Transverse colon (tissue), 4 donors: ENCODE measurements around the gene SLC6A11. TPM values are rescaled to one million over a fixed set of nuclear protein-coding genes. Genes with fewer than 3 reads are reported as not detected.

Experiments used
- DNase-seq: peaks from one replicate; pipeline ENCODE4 v3.0.0-alpha.2; 2019
- H3K27ac ChIP-seq, 4 donors: fragments of 200-600 bp; sonication (generic); 2 replicates each; pipeline ENCODE4 v1.5.1; 2016 to 2018; ENCODE audit warnings: inconsistent platforms in 4 of 4
- H3K27me3 ChIP-seq: fragments of 200-600 bp; sonication (generic); 2 replicates; pipeline ENCODE4 v1.5.1; 2017; ENCODE audit warnings: inconsistent platforms
- H3K36me3 ChIP-seq, 4 donors: fragments of 200-600 bp; sonication (generic); 2 replicates each; pipeline ENCODE4 v1.5.1; 2017 to 2019; ENCODE audit warnings: inconsistent platforms in 4 of 4
- H3K4me1 ChIP-seq, 4 donors: fragments of 200-600 bp; sonication (generic); 2 replicates each; pipeline ENCODE4 v1.5.1; 2017 to 2020; ENCODE audit warnings: inconsistent platforms in 4 of 4
- H3K4me3 ChIP-seq, 4 donors: fragments of 200-600 bp; sonication (generic); 1 replicate in 1 of 4; 2 replicates in 3 of 4; pipeline versions ENCODE4 v1.5.1 to v1.6.1; 2017 to 2019; ENCODE audit warnings: inconsistent platforms in 4 of 4
- H3K9me3 ChIP-seq, 2 donors: fragments of 200-600 bp; sonication (generic); 2 replicates each; pipeline ENCODE4 v1.5.1; 2017 to 2019; ENCODE audit warnings: inconsistent platforms in 2 of 2
- EP300 ChIP-seq: sonication (generic); formaldehyde crosslinking; IDR thresholded peaks from one replicate; pipeline ENCODE4 v1.6.1; 2017; ENCODE audit warnings: antibody characterized with exemption, low read depth
- POLR2A ChIP-seq: fragments of 450-650 bp; IDR thresholded peaks from one replicate; pipeline ENCODE4 v1.6.1; 2016; ENCODE audit warnings: antibody characterized with exemption, mild to moderate bottlenecking, moderate library complexity
- POLR2AphosphoS5 ChIP-seq, 3 donors: sonication (generic); formaldehyde crosslinking; IDR thresholded peaks; one replicate each; pipeline ENCODE4 v1.6.1; 2016; ENCODE audit warnings: antibody characterized with exemption in 3 of 3
- WGBS, 2 donors: methylation state at CpG; one replicate each; pipeline ENCODE4 v1.1.5; 2018; ENCODE audit warnings: low coverage in 1 of 2; 5-methylcytosine and 5-hydroxymethylcytosine counted together
- in situ Hi-C, 4 donors: fragments of 200-750 bp; cut with MboI; loops; one replicate each; pipeline versions ENCODE4 v1.15.0 to v1.15.1; 2017; ENCODE audit warnings: low sequenced_read_pairs in 3 of 4, low pct_ligation_motif_present in 1 of 4, low pct_unique_long_range_greater_than_20kb in 1 of 4
- intact Hi-C: fragments of 100-400 bp; cut with DNase I; formaldehyde crosslinking; loops from one replicate; pipeline ENCODE4 v1.15.1; 2023; ENCODE audit warnings: low total_unique reads
- total RNA-seq, 4 donors: library from RNA; depleted of rRNA; stranded (reverse); fragments of >200 nt; gene quantifications; one replicate each; pipeline ENCODE4 v1.1.0, GENCODE V29; 2016
- TF ChIP-seq, protein P1 (sequence below), 5 experiments: fragments of 200-600 bp in 3 of 5; fragments of 450-650 bp in 2 of 5; sonication (generic) in 3 of 5; IDR thresholded peaks; 1 replicate in 2 of 5; 2 replicates in 3 of 5; pipeline ENCODE4 v1.5.1; 2016 to 2017; ENCODE audit warnings: antibody characterized with exemption in 5 of 5, inconsistent platforms in 3 of 5, mild to moderate bottlenecking in 2 of 5, moderate library complexity in 1 of 5

SLC6A11 gene
- total RNA-seq, 4 donors from 2014 or later, result not detected

DNA sequence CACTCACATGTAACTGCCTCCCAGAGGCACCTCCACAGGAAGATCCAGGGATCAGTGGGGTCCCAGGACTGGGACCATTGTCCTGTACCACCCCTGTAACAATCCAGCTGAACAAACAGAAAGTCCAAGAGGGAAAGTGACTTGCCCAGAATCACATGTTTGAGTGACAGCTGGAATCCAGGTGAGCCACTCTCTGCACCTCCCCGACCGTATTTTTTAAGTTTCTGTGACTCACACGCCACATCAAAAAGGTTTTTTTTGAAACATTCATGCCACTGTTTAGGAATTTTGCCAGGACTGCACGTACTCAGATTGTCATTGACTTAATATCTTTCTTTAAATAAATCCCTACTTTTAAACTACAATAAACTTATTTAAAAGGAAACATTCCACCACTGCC is 166.8 kb downstream of the SLC6A11 start:
- Histone ChIP-seq H3K9me3 (no peaks in the 10 kb centered on the region), H3K4me1 (peaks cover 0 to 8% (median 0%) of the 10 kb centered on the region in 4 donors), H3K4me3 (no peak overlapping the region), H3K27me3 (no peaks in the 10 kb centered on the region), H3K36me3 (no peaks in the 10 kb centered on the region), H3K27ac (no peak overlapping the region)
- DNase-seq, result no peak
- in situ Hi-C loops (no loop called here), intact Hi-C loops (no loop called here)
- no peak for TF ChIP-seq POLR2AphosphoS5 (IDR thresholded peaks at IDR 0.05)
- TF ChIP-seq EP300, result no peak
- no peak for TF ChIP-seq POLR2A
- TF ChIP-seq, protein P1, sequence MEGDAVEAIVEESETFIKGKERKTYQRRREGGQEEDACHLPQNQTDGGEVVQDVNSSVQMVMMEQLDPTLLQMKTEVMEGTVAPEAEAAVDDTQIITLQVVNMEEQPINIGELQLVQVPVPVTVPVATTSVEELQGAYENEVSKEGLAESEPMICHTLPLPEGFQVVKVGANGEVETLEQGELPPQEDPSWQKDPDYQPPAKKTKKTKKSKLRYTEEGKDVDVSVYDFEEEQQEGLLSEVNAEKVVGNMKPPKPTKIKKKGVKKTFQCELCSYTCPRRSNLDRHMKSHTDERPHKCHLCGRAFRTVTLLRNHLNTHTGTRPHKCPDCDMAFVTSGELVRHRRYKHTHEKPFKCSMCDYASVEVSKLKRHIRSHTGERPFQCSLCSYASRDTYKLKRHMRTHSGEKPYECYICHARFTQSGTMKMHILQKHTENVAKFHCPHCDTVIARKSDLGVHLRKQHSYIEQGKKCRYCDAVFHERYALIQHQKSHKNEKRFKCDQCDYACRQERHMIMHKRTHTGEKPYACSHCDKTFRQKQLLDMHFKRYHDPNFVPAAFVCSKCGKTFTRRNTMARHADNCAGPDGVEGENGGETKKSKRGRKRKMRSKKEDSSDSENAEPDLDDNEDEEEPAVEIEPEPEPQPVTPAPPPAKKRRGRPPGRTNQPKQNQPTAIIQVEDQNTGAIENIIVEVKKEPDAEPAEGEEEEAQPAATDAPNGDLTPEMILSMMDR (IDR thresholded peaks at IDR 0.05), result no peak
- WGBS, 2 donors, result 8 to 11% methylated on average over 1 to 4 of the region's 4 CpGs

DNA sequence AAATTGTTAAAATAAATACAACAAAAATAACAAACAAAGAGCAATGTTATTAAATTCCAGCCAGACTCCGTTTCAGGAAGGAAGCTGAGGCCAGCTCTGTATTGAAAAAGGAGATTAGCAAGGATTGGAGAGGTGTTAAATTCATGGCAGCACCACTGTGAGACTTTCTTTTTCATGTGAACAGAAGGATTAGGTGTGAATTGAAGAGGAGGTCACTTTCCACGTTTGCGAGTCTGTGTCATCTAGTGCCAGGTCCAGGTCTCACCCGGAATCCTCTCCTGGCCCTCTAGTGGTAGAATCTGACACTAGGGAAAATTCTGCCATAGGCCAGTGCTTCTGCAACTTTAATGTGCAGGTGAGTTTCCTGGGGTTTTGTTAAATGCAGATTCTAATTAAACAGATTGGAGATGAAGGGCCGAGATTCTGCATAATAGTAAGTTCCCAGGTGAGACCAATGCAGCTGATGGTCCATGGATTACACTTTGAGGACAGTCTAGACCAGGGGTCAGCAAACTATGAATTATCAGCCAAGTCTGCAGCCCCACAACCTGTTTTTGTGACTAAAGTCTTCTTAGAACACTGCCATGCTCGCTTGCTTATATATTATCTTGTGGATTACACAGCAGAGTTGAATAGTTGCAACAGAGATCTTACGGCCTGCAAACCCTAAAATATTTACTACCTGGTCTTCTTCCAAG is 167.3 kb downstream of the SLC6A11 start:
- Histone ChIP-seq H3K9me3 (no peaks in the 10 kb centered on the region), H3K36me3 (no peaks in the 10 kb centered on the region), H3K27me3 (no peaks in the 10 kb centered on the region), H3K4me1 (peaks cover 0 to 6% (median 0%) of the 10 kb centered on the region in 4 donors), H3K27ac (no peak overlapping the region), H3K4me3 (no peak overlapping the region)
- 0 to 21% methylated on average over 3 to 7 of the region's 7 CpGs for WGBS, 2 donors
- in situ Hi-C loops, result no loop called here
- intact Hi-C loops, result no loop called here
- no peak for TF ChIP-seq POLR2AphosphoS5 (IDR thresholded peaks at IDR 0.05)
- TF ChIP-seq, protein P1 (IDR thresholded peaks at IDR 0.05), result peak; percentile 64 to 72 (median 65)
- no peak for TF ChIP-seq EP300
- no peak for TF ChIP-seq POLR2A
- DNase-seq, result peak; percentile 13

DNA sequence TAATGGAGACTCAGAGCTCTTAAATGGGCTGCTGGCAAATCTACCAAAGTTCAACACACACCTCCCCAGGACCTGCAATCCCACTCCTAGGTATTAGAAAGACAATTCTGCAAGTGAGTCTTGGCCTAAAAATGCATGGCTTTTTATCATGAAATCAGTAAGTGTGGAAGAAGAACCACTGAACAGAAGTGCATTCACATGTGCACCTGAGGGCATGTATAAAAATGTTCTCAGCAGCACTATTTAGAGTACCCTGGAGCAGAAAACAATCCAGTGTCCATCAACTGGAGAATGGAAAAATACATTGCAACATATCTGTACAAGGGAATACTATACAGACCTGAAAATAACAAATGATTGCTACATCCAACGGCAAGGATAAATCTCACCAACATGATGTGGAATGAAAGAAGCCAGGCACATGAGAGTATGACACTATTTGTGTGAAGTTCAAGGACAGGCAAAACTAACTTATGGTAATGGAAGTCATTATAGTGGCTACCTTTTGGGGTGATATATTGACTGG is 168.4 kb downstream of the SLC6A11 start:
- Histone ChIP-seq H3K9me3 (no peaks in the 10 kb centered on the region), H3K36me3 (no peaks in the 10 kb centered on the region), H3K4me1 (peaks cover 0 to 6% (median 0%) of the 10 kb centered on the region in 4 donors), H3K4me3 (no peak overlapping the region), H3K27ac (no peak overlapping the region), H3K27me3 (no peaks in the 10 kb centered on the region)
- WGBS, 2 donors, result 67 to 86% methylated on average over 1 of the region's 1 CpG
- TF ChIP-seq POLR2AphosphoS5 (IDR thresholded peaks at IDR 0.05), result no peak
- TF ChIP-seq EP300, result no peak
- TF ChIP-seq POLR2A, result no peak
- TF ChIP-seq, protein P1 (IDR thresholded peaks at IDR 0.05), result no peak
- in situ Hi-C loops (no loop called here), intact Hi-C loops (no loop called here)
- DNase-seq, result no peak

DNA sequence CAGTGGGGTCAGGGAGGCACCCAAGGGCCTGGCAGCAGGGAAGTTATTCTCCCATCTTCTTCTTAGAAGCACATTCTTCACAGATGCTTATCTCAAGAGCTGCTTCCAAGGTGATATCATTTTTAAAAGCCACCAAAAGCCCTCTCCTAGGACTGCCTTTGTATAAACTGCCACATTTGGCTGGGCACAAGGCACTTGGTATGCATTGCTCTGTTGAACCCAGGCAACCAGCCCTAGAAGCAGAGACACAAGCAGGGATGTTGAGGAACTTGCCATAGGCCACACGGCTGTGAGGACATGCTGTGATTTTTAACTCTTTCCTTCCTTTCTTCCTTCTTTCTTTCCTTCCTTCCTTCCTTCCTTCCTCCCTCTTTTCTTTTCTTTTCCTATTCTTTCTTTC is 169.2 kb downstream of the SLC6A11 start:
- H3K9me3 ChIP-seq, result no peaks in the 10 kb centered on the region
- intact Hi-C loops, result no loop called here
- 44% methylated on average over 1 of the region's 1 CpG; no CpG with 5 or more reads in 1 of the 2 donors for WGBS, 2 donors
- H3K27ac ChIP-seq, result no peak overlapping the region
- no peaks in the 10 kb centered on the region for H3K36me3 ChIP-seq
- no peak for DNase-seq
- in situ Hi-C loops, result no loop called here
- peaks cover 5% of the 10 kb centered on the region for H3K27me3 ChIP-seq
- peaks cover 0 to 6% (median 0%) of the 10 kb centered on the region in 4 donors for H3K4me1 ChIP-seq
- no peak overlapping the region for H3K4me3 ChIP-seq
- TF ChIP-seq POLR2A (no peak), EP300 (no peak), POLR2AphosphoS5 (IDR thresholded peaks at IDR 0.05) (no peak)
